ENCODE measurements around the gene RNF181. TPM values are rescaled to one million over a fixed set of nuclear protein-coding genes. Genes with fewer than 3 reads are reported as not detected.

The RNF181 gene
- total and polyA plus RNA-seq, 2 of the 13 experiments (the other 11 are each of a cell fraction or from before 2014, with no cell fraction given): 224 to 578 TPM

DNA sequence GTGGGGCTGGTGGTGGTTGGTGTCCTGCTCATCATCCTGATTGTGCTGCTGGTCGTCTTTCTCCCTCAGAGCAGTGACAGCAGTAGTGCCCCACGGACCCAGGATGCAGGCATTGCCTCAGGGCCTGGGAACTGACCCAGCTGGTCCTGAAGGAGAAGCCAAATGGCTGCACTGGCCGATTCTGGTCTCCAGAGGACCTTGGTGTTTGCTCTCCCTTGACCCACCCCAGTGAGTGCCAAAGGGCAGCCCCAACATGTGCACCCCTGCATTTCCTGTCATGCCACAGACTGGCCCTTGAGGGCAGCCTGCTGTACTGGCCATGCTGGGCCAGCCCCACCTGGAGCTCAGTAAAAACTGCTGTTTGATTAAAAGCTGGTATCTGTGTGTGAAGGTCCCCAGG, 2.5 kb upstream of the RNF181 start (continued):
- TF ChIP-seq, protein P1, sequence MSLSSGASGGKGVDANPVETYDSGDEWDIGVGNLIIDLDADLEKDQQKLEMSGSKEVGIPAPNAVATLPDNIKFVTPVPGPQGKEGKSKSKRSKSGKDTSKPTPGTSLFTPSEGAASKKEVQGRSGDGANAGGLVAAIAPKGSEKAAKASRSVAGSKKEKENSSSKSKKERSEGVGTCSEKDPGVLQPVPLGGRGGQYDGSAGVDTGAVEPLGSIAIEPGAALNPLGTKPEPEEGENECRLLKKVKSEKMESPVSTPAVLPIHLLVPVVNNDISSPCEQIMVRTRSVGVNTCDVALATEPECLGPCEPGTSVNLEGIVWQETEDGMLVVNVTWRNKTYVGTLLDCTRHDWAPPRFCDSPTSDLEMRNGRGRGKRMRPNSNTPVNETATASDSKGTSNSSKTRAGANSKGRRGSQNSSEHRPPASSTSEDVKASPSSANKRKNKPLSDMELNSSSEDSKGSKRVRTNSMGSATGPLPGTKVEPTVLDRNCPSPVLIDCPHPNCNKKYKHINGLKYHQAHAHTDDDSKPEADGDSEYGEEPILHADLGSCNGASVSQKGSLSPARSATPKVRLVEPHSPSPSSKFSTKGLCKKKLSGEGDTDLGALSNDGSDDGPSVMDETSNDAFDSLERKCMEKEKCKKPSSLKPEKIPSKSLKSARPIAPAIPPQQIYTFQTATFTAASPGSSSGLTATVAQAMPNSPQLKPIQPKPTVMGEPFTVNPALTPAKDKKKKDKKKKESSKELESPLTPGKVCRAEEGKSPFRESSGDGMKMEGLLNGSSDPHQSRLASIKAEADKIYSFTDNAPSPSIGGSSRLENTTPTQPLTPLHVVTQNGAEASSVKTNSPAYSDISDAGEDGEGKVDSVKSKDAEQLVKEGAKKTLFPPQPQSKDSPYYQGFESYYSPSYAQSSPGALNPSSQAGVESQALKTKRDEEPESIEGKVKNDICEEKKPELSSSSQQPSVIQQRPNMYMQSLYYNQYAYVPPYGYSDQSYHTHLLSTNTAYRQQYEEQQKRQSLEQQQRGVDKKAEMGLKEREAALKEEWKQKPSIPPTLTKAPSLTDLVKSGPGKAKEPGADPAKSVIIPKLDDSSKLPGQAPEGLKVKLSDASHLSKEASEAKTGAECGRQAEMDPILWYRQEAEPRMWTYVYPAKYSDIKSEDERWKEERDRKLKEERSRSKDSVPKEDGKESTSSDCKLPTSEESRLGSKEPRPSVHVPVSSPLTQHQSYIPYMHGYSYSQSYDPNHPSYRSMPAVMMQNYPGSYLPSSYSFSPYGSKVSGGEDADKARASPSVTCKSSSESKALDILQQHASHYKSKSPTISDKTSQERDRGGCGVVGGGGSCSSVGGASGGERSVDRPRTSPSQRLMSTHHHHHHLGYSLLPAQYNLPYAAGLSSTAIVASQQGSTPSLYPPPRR (CRISPR knock-in tag; IDR thresholded peaks at IDR 0.05; ENCODE audit: borderline replicate concordance): no peak
- TF ChIP-seq ZNF773 (CRISPR knock-in tag; IDR thresholded peaks at IDR 0.05; ENCODE audit: borderline replicate concordance) (no peak), RNF219 (CRISPR knock-in tag; IDR thresholded peaks at IDR 0.05) (no peak), ZNF746 (CRISPR knock-in tag; IDR thresholded peaks at IDR 0.05) (no peak), CENPT (CRISPR knock-in tag; IDR thresholded peaks at IDR 0.05; ENCODE audit: low read depth) (no peak), RBFOX2 (IDR thresholded peaks at IDR 0.05; ENCODE audit: low read depth, low read length) (no peak), ZNF800 (CRISPR knock-in tag; IDR thresholded peaks at IDR 0.05) (no peak), MBNL3 (CRISPR knock-in tag; conservative IDR thresholded peaks at IDR 0.05) (no peak), NR0B2 (CRISPR knock-in tag; IDR thresholded peaks at IDR 0.05) (no peak), NCOA2 (CRISPR knock-in tag; IDR thresholded peaks at IDR 0.05) (no peak), ZBTB1 (CRISPR knock-in tag; IDR thresholded peaks at IDR 0.05; ENCODE audit: borderline replicate concordance) (no peak), ZNF878 (CRISPR knock-in tag; IDR thresholded peaks at IDR 0.05) (no peak), POLR2AphosphoS5 (IDR thresholded peaks at IDR 0.05; ENCODE audit: low read depth, low read length) (no peak), SMARCE1 (IDR thresholded peaks at IDR 0.05; ENCODE audit: borderline replicate concordance) (no peak), ZNF382 (CRISPR knock-in tag; IDR thresholded peaks at IDR 0.05; ENCODE audit: borderline replicate concordance) (no peak), BCL6 (CRISPR knock-in tag; IDR thresholded peaks at IDR 0.05) (no peak), IKZF4 (CRISPR knock-in tag; IDR thresholded peaks at IDR 0.05; ENCODE audit: borderline replicate concordance, low read depth, not compliant biosample characterization) (no peak), ARNTL (CRISPR knock-in tag; IDR thresholded peaks at IDR 0.05) (no peak)
- TF ChIP-seq, protein P2, sequence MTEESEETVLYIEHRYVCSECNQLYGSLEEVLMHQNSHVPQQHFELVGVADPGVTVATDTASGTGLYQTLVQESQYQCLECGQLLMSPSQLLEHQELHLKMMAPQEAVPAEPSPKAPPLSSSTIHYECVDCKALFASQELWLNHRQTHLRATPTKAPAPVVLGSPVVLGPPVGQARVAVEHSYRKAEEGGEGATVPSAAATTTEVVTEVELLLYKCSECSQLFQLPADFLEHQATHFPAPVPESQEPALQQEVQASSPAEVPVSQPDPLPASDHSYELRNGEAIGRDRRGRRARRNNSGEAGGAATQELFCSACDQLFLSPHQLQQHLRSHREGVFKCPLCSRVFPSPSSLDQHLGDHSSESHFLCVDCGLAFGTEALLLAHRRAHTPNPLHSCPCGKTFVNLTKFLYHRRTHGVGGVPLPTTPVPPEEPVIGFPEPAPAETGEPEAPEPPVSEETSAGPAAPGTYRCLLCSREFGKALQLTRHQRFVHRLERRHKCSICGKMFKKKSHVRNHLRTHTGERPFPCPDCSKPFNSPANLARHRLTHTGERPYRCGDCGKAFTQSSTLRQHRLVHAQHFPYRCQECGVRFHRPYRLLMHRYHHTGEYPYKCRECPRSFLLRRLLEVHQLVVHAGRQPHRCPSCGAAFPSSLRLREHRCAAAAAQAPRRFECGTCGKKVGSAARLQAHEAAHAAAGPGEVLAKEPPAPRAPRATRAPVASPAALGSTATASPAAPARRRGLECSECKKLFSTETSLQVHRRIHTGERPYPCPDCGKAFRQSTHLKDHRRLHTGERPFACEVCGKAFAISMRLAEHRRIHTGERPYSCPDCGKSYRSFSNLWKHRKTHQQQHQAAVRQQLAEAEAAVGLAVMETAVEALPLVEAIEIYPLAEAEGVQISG (CRISPR knock-in tag; IDR thresholded peaks at IDR 0.05): no peak
